ENCODE data around the gene AKNA. TPM values are rescaled to one million over a fixed set of nuclear protein-coding genes. Genes with fewer than 3 reads are reported as not detected.
A peak's percentile ranks its signal among the peaks of the same experiment; 100 is the strongest.

AKNA gene
- total RNA-seq, 2 experiments from 2014 or later, result 300 to 364 TPM

- H3K4me1 Mint-ChIP-seq, result peaks cover 9% of the 10 kb centered on the region
- no peak overlapping the region for H3K27ac Mint-ChIP-seq
- ChIA-PET POLR2A (no interaction called here), CTCF (interaction anchor here (2.0 kb wide), 1 partner anchor 10 kb away, joined by 4 read pairs; no protein-coding TSS in a partner anchor)
- no peaks in the 10 kb centered on the region for H3K27me3 Mint-ChIP-seq
- H3K9me3 Mint-ChIP-seq, result no peaks in the 10 kb centered on the region
- H3K4me3 Mint-ChIP-seq, result no peak overlapping the region
- no peaks in the 10 kb centered on the region for H3K36me3 Mint-ChIP-seq (ENCODE audit: low read depth)
- no peak for DNase-seq
Observed at GRCh38 chr9:114412048-114412683, 24.4 kb upstream of the AKNA start.

GRCh38 chr9:114411452-114411851 lies 23.7 kb upstream of the AKNA start:
- ChIA-PET POLR2A (no interaction called here), CTCF (interaction anchor here (2.0 kb wide), 1 partner anchor 10 kb away, joined by 4 read pairs; no protein-coding TSS in a partner anchor)
- Mint-ChIP-seq H3K9me3 (no peaks in the 10 kb centered on the region), H3K27me3 (no peaks in the 10 kb centered on the region), H3K27ac (no peak overlapping the region), H3K4me3 (no peak overlapping the region), H3K36me3 (ENCODE audit: low read depth) (no peaks in the 10 kb centered on the region), H3K4me1 (peaks cover 9% of the 10 kb centered on the region)
- DNase-seq, result no peak

GRCh38 chr9:114410910-114411309 lies 23.1 kb upstream of the AKNA start:
- no peak overlapping the region for H3K27ac Mint-ChIP-seq
- no peak for DNase-seq
- CTCF ChIA-PET, result interaction anchor here (2.0 to 3.2 kb wide), 2 partner anchors 9 to 242 kb away, joined by 4 to 14 read pairs; no protein-coding TSS in a partner anchor
- H3K27me3 Mint-ChIP-seq, result no peaks in the 10 kb centered on the region
- POLR2A ChIA-PET, result interaction anchor here (0.6 kb wide), 1 partner anchor 93 kb away, joined by 3 read pairs; no protein-coding TSS in a partner anchor
- no peaks in the 10 kb centered on the region for H3K9me3 Mint-ChIP-seq
- H3K4me1 Mint-ChIP-seq, result peaks cover 9% of the 10 kb centered on the region
- H3K4me3 Mint-ChIP-seq, result no peak overlapping the region
- no peaks in the 10 kb centered on the region for H3K36me3 Mint-ChIP-seq (ENCODE audit: low read depth)

GRCh38 chr9:114409842-114410241 lies 22.1 kb upstream of the AKNA start:
- Mint-ChIP-seq H3K27me3 (no peaks in the 10 kb centered on the region), H3K4me1 (peaks cover 17% of the 10 kb centered on the region), H3K4me3 (no peak overlapping the region), H3K9me3 (no peaks in the 10 kb centered on the region), H3K36me3 (ENCODE audit: low read depth) (no peaks in the 10 kb centered on the region), H3K27ac (no peak overlapping the region)
- POLR2A ChIA-PET, result no interaction called here
- no peak for DNase-seq
- CTCF ChIA-PET, result interaction anchor here (1.4 to 3.2 kb wide), 4 partner anchors 9 to 244 kb away, joined by 3 to 14 read pairs (median 8); no protein-coding TSS in a partner anchor

GRCh38 chr9:114409103-114409780 lies 21.5 kb upstream of the AKNA start:
- DNase-seq, result no peak
- Mint-ChIP-seq H3K9me3 (no peaks in the 10 kb centered on the region), H3K36me3 (ENCODE audit: low read depth) (no peaks in the 10 kb centered on the region), H3K4me3 (no peak overlapping the region), H3K27ac (no peak overlapping the region), H3K4me1 (peaks cover 17% of the 10 kb centered on the region), H3K27me3 (no peaks in the 10 kb centered on the region)
- ChIA-PET CTCF (interaction anchor here (1.2 to 3.2 kb wide), 5 partner anchors 9 to 782 kb away, joined by 3 to 14 read pairs (median 7); no protein-coding TSS in a partner anchor), POLR2A (no interaction called here)

- ChIA-PET POLR2A (no interaction called here), CTCF (interaction anchor here (1.2 to 3.2 kb wide), 5 partner anchors 8 to 782 kb away, joined by 3 to 14 read pairs (median 7); no protein-coding TSS in a partner anchor)
- Mint-ChIP-seq H3K4me3 (no peak overlapping the region), H3K9me3 (no peaks in the 10 kb centered on the region), H3K27me3 (no peaks in the 10 kb centered on the region), H3K27ac (no peak overlapping the region), H3K4me1 (peaks cover 17% of the 10 kb centered on the region), H3K36me3 (ENCODE audit: low read depth) (no peaks in the 10 kb centered on the region)
- DNase-seq, result no peak
Observed at GRCh38 chr9:114408645-114409044, 20.9 kb upstream of the AKNA start.

GRCh38 chr9:114407889-114408288 lies 20.1 kb upstream of the AKNA start:
- no peak overlapping the region for H3K4me3 Mint-ChIP-seq
- POLR2A ChIA-PET, result no interaction called here
- no peaks in the 10 kb centered on the region for H3K36me3 Mint-ChIP-seq (ENCODE audit: low read depth)

GRCh38 chr9:114406441-114406840 lies 18.7 kb upstream of the AKNA start:
- peak overlapping the region; percentile 36 for H3K27ac Mint-ChIP-seq
- POLR2A ChIA-PET, result no interaction called here

More at GRCh38 chr9:114407889-114408288, 20.1 kb upstream of the AKNA start:
- Mint-ChIP-seq H3K4me1 (peaks cover 17% of the 10 kb centered on the region), H3K27ac (no peak overlapping the region), H3K9me3 (no peaks in the 10 kb centered on the region), H3K27me3 (no peaks in the 10 kb centered on the region)
- CTCF ChIA-PET, result interaction anchor here (1.2 to 5.7 kb wide), 5 partner anchors 7 to 246 kb away, joined by 3 to 80 read pairs (median 14); no protein-coding TSS in a partner anchor
- no peak for DNase-seq

GRCh38 chr9:114405294-114406034 lies 17.7 kb upstream of the AKNA start:
- Mint-ChIP-seq H3K36me3 (ENCODE audit: low read depth) (no peaks in the 10 kb centered on the region), H3K9me3 (no peaks in the 10 kb centered on the region), H3K4me3 (no peak overlapping the region), H3K4me1 (peaks cover 17% of the 10 kb centered on the region), H3K27ac (peak overlapping the region; percentile 70), H3K27me3 (no peaks in the 10 kb centered on the region)
- ChIA-PET CTCF (interaction anchor here (0.5 to 5.7 kb wide), 46 partner anchors 9 to 501 kb away, joined by 3 to 80 read pairs (median 4); partner anchors contain the start of genes AKNA, ATP6V1G1, TEX53 and TMEM268), POLR2A (interaction anchor here (0.6 to 0.8 kb wide), 3 partner anchors 11 to 248 kb away, joined by 3 to 6 read pairs (median 5); no protein-coding TSS in a partner anchor)
- peak; percentile 87 for DNase-seq

More at GRCh38 chr9:114406441-114406840, 18.7 kb upstream of the AKNA start:
- CTCF ChIA-PET, result interaction anchor here (0.9 to 5.7 kb wide), 19 partner anchors 10 to 501 kb away, joined by 3 to 80 read pairs (median 4); partner anchors contain the start of genes TEX53 and TMEM268
- H3K9me3 Mint-ChIP-seq, result no peaks in the 10 kb centered on the region
- H3K36me3 Mint-ChIP-seq (ENCODE audit: low read depth), result no peaks in the 10 kb centered on the region
- no peak overlapping the region for H3K4me3 Mint-ChIP-seq
- no peak for DNase-seq
- peaks cover 17% of the 10 kb centered on the region for H3K4me1 Mint-ChIP-seq
- no peaks in the 10 kb centered on the region for H3K27me3 Mint-ChIP-seq

GRCh38 chr9:114404531-114404930 lies 16.7 kb upstream of the AKNA start:
- peaks cover 11% of the 10 kb centered on the region for H3K4me1 Mint-ChIP-seq
- POLR2A ChIA-PET, result interaction anchor here (0.8 kb wide), 1 partner anchor 247 kb away, joined by 6 read pairs; no protein-coding TSS in a partner anchor

GRCh38 chr9:114403153-114403756 lies 15.5 kb upstream of the AKNA start:
- Mint-ChIP-seq H3K27me3 (no peaks in the 10 kb centered on the region), H3K4me1 (peaks cover 17% of the 10 kb centered on the region), H3K27ac (no peak overlapping the region), H3K4me3 (no peak overlapping the region), H3K36me3 (ENCODE audit: low read depth) (no peaks in the 10 kb centered on the region), H3K9me3 (no peaks in the 10 kb centered on the region)
- POLR2A ChIA-PET, result no interaction called here
- CTCF ChIA-PET, result interaction anchor here (1.1 to 5.7 kb wide), 7 partner anchors 9 to 255 kb away, joined by 3 to 80 read pairs (median 3); no protein-coding TSS in a partner anchor
- DNase-seq, result no peak

More at GRCh38 chr9:114404531-114404930, 16.7 kb upstream of the AKNA start:
- CTCF ChIA-PET, result interaction anchor here (1.2 to 5.7 kb wide), 8 partner anchors 9 to 502 kb away, joined by 3 to 80 read pairs (median 6); partner anchors contain the start of gene AKNA
- Mint-ChIP-seq H3K9me3 (no peaks in the 10 kb centered on the region), H3K4me3 (no peak overlapping the region), H3K27me3 (no peaks in the 10 kb centered on the region), H3K27ac (no peak overlapping the region), H3K36me3 (ENCODE audit: low read depth) (no peaks in the 10 kb centered on the region)
- DNase-seq, result no peak

GRCh38 chr9:114401344-114401743 lies 13.6 kb upstream of the AKNA start:
- CTCF ChIA-PET, result interaction anchor here (0.6 to 1.5 kb wide), 6 partner anchors 8 to 902 kb away, joined by 3 to 9 read pairs (median 4); no protein-coding TSS in a partner anchor
- POLR2A ChIA-PET, result no interaction called here
- Mint-ChIP-seq H3K9me3 (no peaks in the 10 kb centered on the region), H3K36me3 (ENCODE audit: low read depth) (peaks cover 8% of the 10 kb centered on the region), H3K4me1 (peaks cover 30% of the 10 kb centered on the region), H3K27ac (no peak overlapping the region), H3K4me3 (no peak overlapping the region), H3K27me3 (no peaks in the 10 kb centered on the region)
- DNase-seq, result no peak

Data from activated CD4-positive, alpha-beta T cell treated with anti-CD3 and anti-CD28 coated beads, Interleukin-2, amount 10 ng/mL, durations not matched to agents 7 days and 5 days (primary cell).